ENCODE measurements around the gene CCDC61.

Gene CCDC61

DNA sequence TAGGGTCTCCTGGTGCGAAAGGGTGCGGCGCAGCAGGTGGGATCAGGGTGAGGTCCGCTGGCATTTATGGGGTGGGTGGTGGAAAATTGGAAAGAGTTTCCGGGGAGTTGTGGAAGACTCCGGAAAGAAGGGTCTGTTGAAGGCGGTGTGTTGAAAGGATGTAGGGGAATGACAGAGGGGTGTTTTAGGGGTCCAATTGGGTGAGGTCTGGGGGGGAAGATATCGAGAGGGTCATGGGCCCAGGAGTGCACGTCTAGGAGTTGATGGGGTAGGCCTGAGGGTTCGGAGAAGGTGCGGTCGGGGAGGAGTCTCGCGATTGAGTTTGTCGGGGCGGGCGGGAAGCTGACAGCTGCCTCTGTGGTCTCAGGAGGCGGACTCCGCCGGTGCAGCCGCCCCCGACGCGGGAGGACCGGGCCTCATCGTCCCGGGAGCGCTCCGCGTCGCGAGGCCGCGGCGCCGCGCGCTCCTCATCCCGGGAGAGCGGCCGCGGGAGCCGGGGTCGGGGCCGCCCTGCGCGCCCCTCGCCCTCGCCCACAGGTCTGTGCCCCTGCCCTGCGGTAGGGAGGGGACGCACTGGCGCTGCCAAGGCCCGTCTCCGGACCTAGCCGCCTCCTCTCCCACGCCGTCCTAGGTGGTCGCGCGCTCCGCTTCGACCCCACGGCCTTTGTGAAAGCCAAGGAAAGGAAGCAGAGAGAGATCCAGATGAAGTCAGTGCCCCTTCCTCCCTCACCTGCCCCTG, 20.6 kb downstream of the CCDC61 start:
- DNase-seq = peak; percentile 48
- peak; percentile 22 for ATAC-seq

- DNase-seq = peak; percentile 86
Measured at GRCh38 chr19:46016426-46017094, 21.3 kb downstream of the CCDC61 start.

DNA sequence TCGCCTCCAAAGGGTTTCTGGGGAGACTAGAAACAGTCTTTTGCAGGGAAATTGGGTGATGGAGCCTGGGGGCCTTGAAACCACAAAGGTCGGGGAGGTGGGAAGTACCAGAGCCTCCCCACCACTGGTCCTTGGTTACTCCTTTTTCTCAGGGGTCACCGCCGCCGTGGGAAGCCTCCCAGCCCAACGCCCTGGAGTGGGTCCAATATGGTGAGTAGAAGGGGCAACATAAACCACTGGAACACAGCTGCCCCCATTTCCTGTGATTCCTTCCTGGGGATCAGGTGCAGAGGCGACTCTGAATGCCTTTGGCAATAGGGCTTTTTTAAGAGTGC, 21.8 kb downstream of the CCDC61 start:
- ATAC-seq (no peak), DNase-seq (no peak)

More at GRCh38 chr19:46016426-46017094, 21.3 kb downstream of the CCDC61 start:
- ATAC-seq = peak; percentile 71

- ATAC-seq (no peak), DNase-seq (no peak)
Measured at GRCh38 chr19:46017874-46018675, 22.8 kb downstream of the CCDC61 start.

DNA sequence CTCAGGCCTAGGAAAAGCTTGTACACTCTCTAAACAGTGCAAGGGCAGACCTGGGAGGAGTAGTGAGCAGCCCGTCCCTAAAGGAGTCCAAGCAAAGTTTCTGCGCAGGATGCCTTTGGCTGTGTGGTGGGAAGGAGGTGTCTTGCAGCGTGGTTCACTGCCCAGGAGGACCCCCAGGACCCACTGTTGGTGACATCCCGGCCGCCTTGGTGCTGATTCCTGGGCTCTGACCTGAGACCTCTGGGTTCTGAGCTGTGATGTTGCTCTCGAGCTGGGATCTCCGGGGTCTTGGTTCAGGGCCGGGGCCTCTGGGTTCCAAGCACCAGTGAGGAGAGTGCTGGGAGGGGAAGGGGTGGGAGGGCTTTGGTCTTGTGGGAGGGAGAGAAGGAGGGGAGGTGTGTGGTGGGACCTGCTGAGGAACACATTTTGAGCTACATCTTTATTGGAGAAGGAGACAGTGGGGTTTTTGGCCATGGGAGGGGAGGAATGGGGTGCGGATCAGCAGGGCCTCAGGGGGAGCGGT, 23.5 kb downstream of the CCDC61 start:
- ATAC-seq (no peak), DNase-seq (no peak)

DNA sequence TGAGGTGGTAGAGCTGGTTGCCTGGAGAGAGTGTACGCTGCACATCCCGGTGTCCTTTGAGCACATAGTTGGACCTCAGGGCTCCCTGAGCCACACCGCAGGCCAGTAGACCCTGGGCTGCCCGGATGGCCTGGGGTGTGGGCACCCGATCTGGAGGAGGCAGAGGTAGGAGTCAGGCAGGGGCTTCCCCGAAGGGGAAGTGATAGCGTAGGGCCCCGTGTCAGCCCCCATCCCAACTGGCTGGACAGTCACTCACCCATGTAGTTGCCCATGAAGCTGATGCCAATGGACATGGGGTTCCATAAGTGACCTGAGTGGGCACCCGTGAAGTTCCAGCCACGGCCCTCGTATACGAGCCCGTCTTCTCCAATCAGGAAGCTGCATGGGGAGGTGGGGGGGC, 24.0 kb downstream of the CCDC61 start:
- ATAC-seq = no peak

GRCh38 chr19:46020819-46021125, 25.5 kb downstream of the CCDC61 start:
- DNase-seq = no peak
- no peak for ATAC-seq

More for the DNA sequence above, 24.0 kb downstream of the CCDC61 start:
- DNase-seq = no peak

- no peak for ATAC-seq
Measured at GRCh38 chr19:46021531-46022041, 26.3 kb downstream of the CCDC61 start.

GRCh38 chr19:46022061-46022430, 26.8 kb downstream of the CCDC61 start:
- ATAC-seq (no peak), DNase-seq (no peak)

More at GRCh38 chr19:46021531-46022041, 26.3 kb downstream of the CCDC61 start:
- no peak for DNase-seq

DNA sequence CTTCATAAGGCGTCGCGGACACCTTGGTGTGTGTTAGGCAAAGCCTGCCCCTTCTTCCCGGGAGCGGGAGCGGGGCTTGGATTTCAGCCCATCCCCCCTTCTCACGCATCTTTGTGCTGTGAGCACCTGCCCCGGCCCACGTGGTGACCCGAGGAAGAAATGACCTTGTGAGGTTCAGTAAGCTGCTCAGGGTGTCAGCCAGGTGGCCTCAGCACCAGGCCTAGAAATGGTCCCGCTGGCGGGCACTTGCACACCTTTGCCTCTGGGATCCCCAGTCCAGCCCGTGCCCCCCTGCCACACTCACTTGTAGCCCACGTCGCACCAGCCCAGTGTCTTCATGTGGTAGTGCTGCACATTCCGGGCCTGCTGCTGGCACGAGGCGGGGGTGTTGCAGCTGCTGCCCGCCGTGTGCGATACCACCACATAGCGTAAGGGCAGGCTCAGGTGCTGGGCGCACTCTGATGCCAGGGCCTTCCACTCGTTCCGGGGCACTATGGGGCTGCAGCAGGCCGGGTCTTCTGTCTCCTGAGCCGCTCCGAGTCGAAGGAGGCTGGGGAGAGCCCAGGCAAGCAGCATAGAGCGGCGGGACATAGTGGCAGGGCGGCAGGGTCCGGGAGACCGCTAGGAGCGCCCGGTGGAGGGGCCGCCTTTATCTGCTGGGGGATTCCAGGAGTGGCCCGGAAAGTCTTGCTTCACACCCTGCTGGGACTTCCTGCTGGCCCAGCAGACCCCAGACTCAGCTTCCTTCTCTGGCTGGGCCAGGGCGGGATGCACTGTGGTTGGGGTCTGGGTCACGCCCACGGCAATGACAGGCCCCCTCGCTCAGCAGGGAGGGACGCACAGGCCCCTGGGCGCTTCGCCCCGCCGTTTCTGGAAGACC, 27.4 kb downstream of the CCDC61 start, which contains the start of gene PGLYRP1:
TSS of gene PGLYRP1 (minus strand) at position 623 of the 880 bp plus-strand sequence. CDS start at position 591, 32 bp downstream.
- peak; percentile 19 for ATAC-seq
- DNase-seq = no peak

GRCh38 chr19:46023311-46023779, 28.1 kb downstream of the CCDC61 start:
- no peak for DNase-seq
- no peak for ATAC-seq

GRCh38 chr19:46025835-46026234, 30.6 kb downstream of the CCDC61 start:
- ATAC-seq (no peak), DNase-seq (no peak)

GRCh38 chr19:46030812-46031550, 35.7 kb downstream of the CCDC61 start:
- ATAC-seq = no peak
- DNase-seq = no peak

- ATAC-seq (no peak), DNase-seq (no peak)
Measured at GRCh38 chr19:46031781-46032596, 36.7 kb downstream of the CCDC61 start.

- DNase-seq (no peak), ATAC-seq (no peak)
Measured at GRCh38 chr19:46032597-46033025, 37.3 kb downstream of the CCDC61 start.

- ATAC-seq (no peak), DNase-seq (no peak)
Measured at GRCh38 chr19:46033401-46033800, 38.1 kb downstream of the CCDC61 start.

- no peak for ATAC-seq
- no peak for DNase-seq
Measured at GRCh38 chr19:46035546-46035945, 40.3 kb downstream of the CCDC61 start.

GRCh38 chr19:46035986-46036743, 40.9 kb downstream of the CCDC61 start:
- ATAC-seq = no peak
- no peak for DNase-seq

DNA sequence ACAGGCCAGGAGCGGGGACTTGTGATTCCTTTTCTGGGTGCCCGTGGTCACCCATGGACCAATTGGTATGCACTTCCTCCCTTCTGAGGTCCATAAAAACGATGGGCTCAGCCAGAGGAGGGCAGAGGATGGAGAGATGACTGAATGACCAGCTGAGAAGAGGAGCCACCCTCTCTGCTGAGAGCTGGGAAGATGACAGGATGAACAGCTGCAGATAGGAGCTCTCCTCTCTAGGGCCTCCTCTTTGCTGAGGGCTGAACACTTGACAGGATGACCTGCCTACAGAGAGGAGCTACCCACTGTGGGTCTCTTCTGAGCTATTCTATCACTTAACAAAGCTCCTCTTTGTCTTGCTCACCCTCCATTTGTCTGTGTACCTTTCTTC, 41.5 kb downstream of the CCDC61 start:
- ATAC-seq (no peak), DNase-seq (no peak)
